Pons (tissue), 1 donor: ENCODE measurements around the gene DGKB.
A peak's percentile ranks its signal among the peaks of the same experiment; 100 is the strongest.

Source experiments
- DNase-seq: peaks from one replicate; pipeline ENCODE4 v3.0.0-alpha.2; 2016; ENCODE audit warnings: low spot score

The DGKB gene

DNA sequence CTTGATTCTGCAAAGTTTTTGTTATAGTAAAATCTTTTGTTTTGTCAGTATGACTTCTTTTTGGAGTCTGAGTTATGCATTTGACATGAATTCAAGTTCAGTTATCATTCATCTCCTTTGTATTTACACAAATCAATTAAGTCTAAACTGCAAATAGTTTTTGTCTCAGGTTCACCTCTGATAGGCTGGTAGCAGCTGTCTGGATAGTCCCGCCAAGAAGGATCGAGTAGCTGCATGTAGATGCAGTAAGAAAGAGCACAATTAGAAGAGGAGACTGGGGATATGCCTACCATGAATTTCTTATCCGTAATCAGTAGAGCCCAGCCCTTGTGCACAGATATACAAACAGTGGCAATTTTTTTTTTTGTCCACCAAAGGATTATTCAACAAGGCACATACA lies 520.6 kb downstream of the DGKB start:
- no peak for DNase-seq

DNA sequence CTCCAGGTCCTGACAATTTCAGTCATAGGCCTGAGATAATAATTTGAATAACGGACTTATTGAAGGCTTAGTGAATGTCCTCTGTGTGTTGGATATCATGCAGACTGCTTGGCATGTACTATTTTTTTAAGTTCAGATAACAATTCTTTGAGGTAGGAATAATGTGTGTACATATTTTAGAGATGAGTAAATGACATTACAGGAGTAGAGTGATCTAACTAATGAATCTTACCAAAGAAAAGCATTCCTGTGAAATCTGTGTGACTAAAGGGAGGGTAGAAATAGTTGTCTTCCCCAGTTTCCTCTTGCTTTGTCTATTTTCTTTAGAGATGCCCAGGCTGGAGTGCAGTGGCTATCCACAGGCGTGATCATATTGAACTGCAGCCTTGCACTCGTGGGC lies 521.2 kb downstream of the DGKB start:
- DNase-seq: no peak

DNA sequence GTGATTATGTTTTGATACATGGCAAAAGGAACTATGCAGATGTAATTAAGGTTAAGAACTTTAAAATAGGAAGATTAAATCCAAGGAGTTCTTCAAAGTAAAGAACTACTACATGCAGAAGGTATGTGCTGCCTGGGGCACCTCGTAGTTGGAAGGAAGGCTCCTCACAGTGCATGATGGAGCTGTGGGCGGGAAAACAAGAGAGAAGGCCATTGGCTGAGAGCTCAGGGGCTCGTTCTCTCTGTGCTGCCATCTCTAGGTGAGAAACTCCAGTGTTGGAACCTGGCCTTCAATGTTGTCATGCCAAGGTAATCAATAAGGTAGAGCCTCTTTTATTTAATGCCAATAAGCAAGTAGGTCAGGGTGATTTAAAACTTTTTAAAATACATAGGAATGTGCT lies 521.7 kb downstream of the DGKB start:
- no peak for DNase-seq

DNA sequence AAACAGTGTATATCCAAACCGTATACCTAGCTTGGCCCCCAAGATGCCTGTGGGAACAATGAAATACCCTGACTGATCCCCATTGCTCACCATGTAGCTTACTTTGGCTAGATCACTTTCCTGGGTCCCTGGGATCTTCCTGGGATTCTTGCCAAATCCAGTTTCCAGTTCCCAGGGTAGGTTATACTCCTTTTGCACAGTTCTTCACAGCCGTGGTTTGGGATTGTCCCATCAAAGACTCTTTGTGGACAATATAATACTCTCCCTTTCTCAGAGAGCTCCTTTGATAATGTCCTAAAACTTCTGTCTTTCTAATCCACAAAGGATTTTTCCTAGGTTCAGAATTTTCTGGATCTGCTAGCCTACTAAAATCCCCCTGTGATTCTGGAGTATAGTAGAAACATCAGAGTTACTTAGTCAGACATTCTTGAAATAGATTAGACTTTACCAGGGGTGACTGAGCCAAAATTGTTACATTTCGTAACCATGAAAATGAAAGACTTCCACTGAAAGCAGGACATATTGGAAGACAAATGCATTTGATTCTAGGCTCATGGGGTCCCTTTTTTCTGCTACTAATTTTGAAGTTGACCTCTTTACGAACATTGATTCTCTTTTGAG lies 524.8 kb downstream of the DGKB start:
- no peak for DNase-seq

DNA sequence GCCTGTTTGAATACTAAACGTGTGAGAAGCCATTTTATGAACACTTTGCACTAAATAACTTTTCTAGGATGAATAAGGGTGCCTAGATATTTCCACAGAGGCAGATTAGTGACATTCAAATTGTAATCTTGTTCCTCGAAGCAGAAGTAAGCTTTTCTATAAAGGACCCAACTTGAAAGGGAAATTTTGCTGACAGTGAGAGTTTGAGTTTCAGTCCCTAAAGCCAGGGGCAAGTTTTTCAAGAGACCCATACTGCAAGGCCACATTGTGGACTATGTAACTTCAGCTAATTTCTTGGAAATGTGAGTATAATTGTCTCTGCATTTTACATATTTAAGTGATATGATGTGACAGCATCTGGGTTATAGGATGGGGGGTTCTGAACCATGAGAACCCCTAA lies 525.8 kb downstream of the DGKB start:
- DNase-seq: no peak

DNA sequence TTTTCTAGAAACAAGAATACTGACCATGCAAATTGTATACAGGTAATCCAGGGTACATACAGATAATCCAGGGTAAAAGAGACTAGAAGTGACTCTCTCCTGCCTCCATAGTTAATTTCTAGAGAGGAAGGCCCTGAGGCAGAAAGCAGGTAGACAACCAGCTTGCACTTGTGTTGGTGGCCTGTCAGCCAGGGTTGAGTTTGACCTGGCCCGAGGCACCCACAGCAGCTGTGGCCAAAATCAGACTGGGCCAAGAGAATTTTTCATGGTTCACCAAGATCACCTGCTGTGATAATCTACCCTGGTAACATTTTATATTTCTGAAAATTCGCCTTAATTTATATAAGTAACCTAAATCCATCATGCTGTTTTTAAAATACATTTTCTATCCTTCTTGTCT lies 526.6 kb downstream of the DGKB start:
- no peak for DNase-seq

DNA sequence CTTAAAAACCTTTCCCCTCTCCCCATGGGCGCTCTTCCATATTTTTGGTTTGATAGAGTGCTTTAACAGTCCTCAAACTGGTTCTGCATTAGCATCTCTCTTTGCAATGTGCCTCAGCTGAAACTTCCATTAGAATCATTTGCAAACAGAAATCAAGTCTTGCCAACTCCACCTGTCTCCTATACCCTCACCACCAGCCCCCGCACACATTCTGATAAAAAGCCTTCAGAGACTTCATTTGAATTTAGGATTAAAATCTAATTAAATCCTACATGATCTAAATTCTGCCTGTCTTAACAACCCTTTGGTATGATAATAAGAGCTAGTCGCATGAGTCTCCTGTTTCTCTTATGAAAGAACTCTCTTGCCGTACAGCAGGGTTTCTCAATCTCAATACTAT lies 528.2 kb downstream of the DGKB start:
- DNase-seq: no peak

DNA sequence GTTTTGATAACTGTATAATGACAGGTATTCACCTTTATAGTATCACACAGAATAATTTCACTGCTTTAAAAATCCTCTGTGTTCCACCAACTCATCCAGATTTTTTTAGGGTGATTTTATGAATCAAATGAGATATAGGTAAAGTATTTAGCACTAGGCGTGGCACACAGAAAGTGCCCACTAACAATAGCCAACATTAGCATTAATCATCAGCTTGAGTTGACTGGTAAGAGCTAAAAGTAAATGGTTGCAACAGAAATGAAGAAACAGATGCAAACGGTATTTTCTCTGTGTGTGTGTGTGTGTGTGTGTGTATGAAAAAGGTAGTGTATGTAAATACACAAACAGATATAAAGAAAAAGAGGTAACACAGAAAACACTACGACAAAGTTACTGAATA lies 534.3 kb downstream of the DGKB start:
- no peak for DNase-seq

DNA sequence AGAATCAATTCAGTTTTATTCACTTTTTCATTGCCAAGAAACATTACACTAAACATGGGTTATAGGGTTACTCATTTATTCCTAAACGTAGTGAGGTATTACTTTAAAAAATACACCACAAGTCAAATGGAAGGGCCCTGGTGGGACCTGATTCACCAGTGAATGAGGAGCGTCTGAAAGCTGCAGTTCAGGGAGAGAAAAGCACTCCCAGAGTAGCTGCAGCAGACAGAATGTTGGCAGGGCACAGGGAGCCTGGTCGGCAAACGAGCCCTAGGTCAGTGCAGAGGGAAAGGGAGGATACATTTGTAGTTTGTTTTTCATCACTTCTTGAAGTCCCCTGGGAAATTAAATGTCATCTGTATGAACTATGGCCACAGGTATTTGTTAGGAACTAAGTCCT lies 551.4 kb downstream of the DGKB start:
- DNase-seq: peak; percentile 22

DNA sequence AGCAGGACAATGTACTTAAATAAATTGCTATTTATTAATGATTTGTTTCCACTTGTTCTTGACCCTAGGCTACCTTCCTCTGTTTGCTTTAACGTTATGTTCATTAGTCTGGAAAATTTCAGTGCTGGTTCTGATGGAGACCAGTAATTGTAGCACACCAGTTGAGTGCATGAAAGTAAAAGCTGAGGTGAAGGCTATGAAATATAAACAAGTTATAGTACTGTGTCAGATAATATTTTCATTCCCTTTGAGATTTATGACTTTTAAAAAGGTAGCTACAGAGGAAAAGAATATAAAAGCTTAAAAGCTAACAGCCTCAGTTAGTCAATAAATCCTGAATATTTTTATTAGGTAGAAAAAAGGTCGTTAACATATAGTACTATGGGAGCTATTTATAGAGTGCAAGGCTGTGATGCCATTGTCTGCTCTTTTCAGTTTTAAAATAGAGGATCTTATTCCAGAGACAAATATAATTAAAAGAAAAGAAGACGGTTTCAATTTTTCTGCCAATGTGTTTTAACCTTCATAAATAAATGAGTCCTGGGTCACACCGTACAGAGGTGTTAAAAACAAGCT lies 561.3 kb downstream of the DGKB start:
- DNase-seq: no peak

DNA sequence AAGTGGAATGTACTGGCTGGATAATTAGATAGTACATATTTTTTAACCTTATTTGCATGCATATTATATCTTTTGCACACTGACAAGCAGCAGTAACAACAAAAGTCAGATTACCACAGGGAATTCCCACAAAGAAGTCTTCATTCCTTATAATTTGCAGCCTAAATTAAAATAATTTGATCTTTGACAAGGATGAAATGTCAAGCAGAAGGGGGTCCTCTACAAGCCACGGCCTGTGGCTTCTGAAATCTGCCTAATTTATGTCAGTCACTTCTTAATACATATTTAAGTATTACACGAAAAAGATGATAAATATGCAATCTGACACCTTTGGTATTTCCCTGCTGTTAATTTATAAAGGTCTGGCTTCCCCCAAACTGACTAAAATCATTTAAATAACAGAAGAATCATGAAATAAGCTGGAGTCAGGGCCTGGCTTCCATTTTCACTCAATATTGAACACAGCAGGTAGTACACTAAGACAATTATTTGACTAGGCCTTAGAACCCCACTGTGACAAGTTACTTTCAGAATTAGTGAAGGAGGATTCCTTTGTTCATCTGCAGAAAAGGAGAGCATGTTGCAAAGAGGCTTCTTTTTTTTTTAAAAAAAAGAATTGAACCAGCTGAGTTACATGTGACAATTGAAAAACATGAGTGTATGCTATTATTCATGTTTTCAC lies 562.0 kb downstream of the DGKB start:
- DNase-seq: no peak

DNA sequence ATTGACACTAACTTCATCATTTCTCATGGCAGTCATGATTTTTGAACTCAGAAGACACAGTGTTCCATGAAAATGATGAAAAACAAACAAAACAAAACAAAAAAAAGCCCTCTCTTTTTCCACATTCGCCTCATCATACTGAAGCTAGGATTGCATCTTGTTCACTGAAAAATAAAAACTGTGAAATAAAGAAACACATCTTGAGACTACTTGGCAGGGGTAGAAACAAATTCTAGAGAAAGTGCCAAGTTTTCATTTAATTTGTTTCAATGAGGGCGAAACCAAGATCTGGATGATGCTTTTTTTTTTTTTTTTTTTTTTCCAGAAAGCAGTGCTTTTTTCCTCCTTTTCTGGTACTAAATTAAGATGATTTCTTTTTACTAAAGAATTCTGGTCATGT lies 562.7 kb downstream of the DGKB start:
- DNase-seq: no peak

DNA sequence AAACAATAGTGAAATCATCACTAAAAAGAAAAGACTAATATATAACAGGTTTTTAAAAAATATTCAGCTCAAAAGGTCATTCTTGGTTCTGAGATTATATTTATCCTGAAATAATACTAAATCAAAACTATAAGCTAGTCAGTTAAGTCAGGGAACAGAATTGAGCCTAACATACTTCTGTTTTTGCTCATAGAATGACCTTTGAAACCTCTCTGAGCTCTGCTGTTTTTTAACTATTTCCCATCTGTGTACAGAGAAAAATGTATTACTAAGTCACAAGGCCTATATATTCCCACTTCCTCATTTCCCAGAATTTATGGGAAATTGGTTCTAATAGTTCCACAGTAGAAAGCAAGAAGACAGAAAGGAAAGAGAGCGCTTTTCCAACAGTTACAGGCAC lies 566.3 kb downstream of the DGKB start:
- no peak for DNase-seq

DNA sequence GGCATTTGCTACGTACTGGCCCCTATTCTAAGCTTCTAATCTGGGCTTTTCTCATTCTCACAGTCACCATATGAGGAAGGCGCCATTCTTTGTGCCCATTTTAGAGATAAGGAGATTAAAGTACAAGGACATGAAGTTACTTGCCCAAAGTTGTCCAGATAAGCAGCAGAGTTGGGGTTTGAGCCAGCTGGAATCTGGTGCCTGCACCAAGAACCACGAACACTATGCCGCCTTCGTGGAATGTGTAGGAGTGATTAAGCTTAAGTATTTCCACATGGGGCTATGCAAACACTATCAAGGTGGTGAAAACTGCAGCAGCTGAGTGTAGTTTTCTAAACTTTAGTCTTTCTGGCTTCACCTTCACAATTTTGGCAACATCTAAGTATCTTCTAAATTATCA lies 570.4 kb downstream of the DGKB start:
- DNase-seq: no peak

DNA sequence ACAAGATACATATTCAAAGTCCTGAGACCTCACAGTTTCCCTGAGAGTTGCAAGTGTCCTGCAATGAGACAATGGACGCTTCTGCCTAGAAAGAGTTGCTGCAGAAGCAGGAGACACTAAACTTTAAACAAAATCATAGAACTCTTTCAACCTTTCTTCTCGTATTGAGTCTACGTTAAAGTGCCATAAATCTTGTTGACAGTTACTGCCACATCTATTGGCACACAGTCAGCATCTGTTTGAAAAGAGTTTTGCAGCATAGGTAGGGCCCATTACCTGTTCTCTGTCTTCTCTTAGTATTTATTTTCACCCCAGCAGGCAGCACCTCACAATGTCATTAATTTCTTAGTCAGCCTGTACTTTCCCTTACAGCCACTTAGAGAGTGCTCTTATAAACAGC lies 577.8 kb downstream of the DGKB start:
- no peak for DNase-seq

DNA sequence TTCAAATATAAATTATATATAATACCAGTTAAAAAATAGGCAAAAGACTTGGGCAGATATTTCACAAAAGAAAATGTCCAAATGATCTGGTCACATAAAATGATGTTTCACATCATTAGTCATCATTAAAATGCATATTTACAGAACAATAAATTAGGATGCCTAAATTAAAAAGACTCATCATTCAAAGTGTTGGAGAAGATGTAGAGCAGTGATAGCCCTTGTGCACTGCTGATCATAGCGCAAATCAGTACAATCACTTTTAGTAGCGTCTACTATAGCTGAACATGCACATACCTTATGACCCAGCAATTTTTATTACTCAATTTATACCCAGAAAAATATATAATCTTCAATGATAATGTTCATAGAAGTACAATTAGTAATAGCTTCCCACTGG lies 579.8 kb downstream of the DGKB start:
- no peak for DNase-seq

DNA sequence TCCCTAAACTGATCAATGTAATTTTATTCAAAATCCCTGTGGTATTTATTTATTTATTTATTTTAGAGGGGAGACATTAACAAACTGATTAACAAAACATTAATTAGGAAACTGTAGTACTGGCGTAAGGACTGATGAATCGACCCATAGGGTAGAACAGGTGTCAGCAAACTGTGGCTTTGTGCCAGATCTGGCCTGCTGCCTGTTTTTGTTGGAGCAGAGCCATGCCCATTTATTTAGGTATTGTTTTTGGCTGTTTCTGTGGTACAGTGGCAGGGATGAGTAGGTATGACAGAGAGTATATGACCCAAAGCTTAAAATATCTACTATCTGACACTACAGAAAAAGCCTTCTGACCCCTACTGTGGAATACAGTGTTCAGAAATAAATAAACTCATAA lies 580.6 kb downstream of the DGKB start:
- DNase-seq: no peak

DNA sequence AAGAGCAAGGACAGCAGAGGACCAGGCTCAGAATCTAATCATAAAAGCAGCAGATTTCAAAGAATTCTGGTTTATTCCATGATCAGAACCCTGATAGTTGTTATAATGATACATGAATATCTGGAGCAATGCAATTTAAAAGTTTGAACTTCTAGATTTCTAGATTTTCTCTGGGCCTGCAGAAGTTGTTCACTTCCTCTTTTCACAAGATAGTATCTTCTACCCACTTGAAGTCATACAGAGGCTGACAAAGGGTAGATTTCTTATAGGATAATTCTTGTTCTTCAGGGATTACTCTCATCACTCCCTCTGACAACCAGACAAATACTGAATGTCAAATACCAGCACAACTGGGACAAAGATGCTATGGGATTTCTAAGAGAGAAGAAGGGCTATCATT lies 593.1 kb downstream of the DGKB start:
- DNase-seq: no peak

DNA sequence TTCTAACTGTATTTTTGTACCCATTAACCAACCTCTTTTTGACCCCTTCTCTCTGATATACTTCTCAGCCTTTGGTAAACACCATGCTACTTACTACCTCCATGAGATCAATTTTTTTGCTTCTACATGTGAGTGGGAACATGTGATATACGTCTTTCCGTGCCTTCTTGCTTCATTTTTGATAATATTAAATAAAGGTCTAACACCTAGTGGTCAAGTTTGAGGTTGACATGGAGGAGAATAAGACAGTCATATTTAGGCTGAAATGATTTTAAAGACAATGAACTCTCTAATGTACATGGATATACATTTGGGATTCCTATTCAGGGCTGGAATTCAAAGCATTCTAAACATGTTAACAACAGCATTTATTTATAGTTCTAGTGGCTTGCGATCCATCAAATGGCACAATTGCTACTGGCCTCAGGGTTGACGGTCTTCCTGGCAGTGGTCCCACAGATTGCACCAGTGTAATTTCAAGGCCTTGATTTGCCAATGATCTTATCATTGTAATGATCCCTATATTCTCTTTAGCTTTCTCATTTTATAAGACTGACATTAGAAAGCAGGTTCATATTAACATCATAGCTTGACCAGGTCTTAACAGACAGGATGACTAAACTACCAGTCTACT lies 597.2 kb downstream of the DGKB start:
- no peak for DNase-seq

DNA sequence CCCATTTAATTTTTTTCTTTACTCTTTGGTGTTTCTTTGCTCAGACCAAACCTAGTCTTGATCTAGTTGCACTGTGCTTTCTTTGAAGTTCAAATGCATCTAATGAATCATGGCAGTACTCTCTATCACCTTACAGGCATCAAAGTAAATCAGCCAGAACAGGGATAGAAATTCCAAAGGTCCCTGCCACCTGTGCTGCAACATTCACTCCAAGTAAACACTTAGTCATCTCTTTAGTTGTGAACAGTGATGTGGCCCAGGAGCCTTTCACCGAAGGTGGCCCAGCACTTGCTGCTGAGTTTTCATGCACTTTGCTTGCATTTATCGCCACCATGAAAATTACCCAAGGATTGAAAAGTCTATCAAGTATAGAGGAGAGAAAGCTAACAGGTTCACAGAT lies 599.0 kb downstream of the DGKB start:
- DNase-seq: no peak

DNA sequence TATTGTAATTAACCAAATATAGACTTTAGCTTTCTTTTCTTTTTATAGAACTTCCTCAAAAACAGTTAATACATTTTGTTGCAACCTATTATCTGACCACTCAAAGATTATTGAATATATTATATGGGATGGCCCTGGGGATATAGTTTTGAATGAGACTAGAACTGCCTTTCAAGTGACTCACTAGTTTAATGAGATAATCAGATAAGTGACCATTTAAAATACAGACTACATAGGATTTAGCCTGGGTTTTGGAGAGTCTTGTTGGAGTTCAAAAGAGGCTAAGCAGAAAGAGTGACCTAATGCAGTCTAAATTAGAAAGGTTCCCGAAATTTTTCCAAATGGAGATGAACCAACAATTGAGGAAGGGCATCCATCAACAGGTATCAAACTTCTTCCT lies 607.9 kb downstream of the DGKB start:
- DNase-seq: no peak

DNA sequence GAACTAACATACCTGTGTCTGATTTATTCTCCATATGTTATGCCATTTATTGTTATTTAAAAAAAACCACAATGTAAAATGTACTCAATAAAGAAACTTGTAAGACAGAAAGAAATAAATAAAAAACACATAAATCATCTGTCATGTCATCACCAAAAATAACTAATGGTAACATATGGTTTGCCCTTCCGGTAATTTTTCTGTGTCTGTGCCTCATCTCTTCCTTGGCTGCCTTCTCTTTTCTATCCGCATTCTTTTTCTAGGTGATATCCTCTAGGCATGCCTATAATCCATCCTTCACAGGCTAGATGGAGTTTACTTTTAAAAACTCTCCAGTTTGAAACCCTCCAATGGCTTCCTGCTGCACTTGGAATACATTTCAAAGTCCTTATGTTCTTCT lies 609.1 kb downstream of the DGKB start:
- no peak for DNase-seq

DNA sequence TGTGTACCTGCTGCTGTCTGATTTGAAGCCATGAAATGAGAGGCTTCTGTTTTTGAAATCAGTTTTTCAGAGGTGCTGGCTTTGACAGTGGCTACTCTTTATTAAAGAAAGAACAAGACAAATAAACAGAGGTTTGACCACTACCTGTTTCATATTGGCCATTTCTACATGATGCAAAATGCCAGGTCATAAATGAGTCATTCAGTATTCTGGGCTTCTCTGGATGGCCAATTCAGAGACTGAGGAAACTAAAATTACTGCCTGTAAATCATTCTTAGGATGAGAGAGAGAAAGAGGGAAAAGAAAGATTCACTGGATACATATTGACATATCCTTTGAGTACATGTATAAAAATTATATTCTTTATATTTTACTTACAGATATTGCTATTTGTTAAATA lies 609.8 kb downstream of the DGKB start:
- DNase-seq: no peak

DNA sequence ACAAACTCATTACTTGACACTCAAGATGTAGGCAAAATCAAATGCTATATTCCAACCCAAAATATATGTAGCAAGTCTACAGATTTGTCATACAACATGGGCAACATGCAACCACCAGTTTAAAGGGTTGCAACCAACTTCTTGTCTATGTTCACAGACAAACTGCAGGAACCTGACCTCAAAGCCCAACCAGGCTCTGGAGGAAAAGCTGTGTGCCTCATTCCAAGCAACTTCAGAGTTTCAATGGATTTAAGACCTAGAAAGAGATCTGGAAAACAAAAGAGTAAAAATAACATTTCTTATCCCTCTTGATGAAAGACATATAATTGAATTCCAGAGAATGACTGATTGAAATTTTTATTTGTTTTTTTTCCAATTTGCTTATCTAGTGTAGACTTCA lies 612.6 kb downstream of the DGKB start:
- no peak for DNase-seq
